CD14-positive monocyte (primary cell): Measurements from ENCODE around the gene RAVER1. TPM values are rescaled to one million over a fixed set of nuclear protein-coding genes. Genes with fewer than 3 reads are reported as not detected.
"Not testable (repeated sequence)": the region's sequence is repeated elsewhere in the genome, so short reads cannot be mapped to it uniquely, and the experiment has no call there.

ENCODE experiments used
- DNase-seq, 3 donors: peaks; one replicate each; pipeline ENCODE4 v3.0.0-alpha.2; 2011 to 2022
- H2AFZ ChIP-seq: 2 replicates; pipeline ENCODE4 v1.6.0; 2012; ENCODE audit warnings: mild to moderate bottlenecking, low read depth, low read length, inconsistent platforms; ENCODE audit not compliant: insufficient read depth, poor library complexity, severe bottlenecking
- H3K27ac ChIP-seq, 2 donors: 1 replicate in 1 of 2; 2 replicates in 1 of 2; pipeline ENCODE4 v1.5.1; 2012 to 2013; ENCODE audit warnings: low read length in 2 of 2, control low read depth in 1 of 2, inconsistent platforms in 1 of 2, low read depth in 1 of 2, mild to moderate bottlenecking in 1 of 2
- H3K27me3 ChIP-seq, 2 donors: one replicate each; pipeline versions ENCODE4 v1.6.0 to v1.6.1; 2011 to 2013; ENCODE audit warnings: low read length in 2 of 2; ENCODE audit not compliant: control insufficient read depth in 2 of 2, insufficient read depth in 2 of 2
- H3K36me3 ChIP-seq, 2 donors: replicated peaks in 1 of 2; 1 replicate in 1 of 2; 2 replicates in 1 of 2; pipeline versions ENCODE4 v1.5.1 to v1.6.1; 2012 to 2013; ENCODE audit warnings: low read length in 2 of 2, control low read depth in 1 of 2, inconsistent platforms in 1 of 2, mild to moderate bottlenecking in 1 of 2; ENCODE audit not compliant: insufficient read depth in 2 of 2, control insufficient read depth in 1 of 2
- H3K4me1 ChIP-seq, 2 donors: 1 replicate in 1 of 2; 2 replicates in 1 of 2; pipeline versions ENCODE4 v1.5.1 to v1.6.1; 2012 to 2013; ENCODE audit warnings: low read length in 2 of 2, control low read depth in 1 of 2, inconsistent platforms in 1 of 2, mild to moderate bottlenecking in 1 of 2, moderate library complexity in 1 of 2; ENCODE audit not compliant: insufficient read depth in 2 of 2, control insufficient read depth in 1 of 2
- H3K4me2 ChIP-seq: replicated peaks from 2 replicates; pipeline ENCODE3; 2012; ENCODE audit warnings: low read length, moderate library complexity, mild to moderate bottlenecking; ENCODE audit not compliant: poor library complexity, severe bottlenecking; ENCODE audit errors: extremely low read depth
- H3K4me3 ChIP-seq, 3 experiments: fragments of 200-600 bp in 1 of 3; sonication (generic) in 1 of 3; replicated peaks in 1 of 3; 1 replicate in 2 of 3; 2 replicates in 1 of 3; pipeline ENCODE4 v1.5.1; 2011 to 2013; ENCODE audit warnings: low read length in 3 of 3, mild to moderate bottlenecking in 3 of 3, control low read depth in 2 of 3, low read depth in 2 of 3, inconsistent platforms in 1 of 3, moderate library complexity in 1 of 3
- H3K79me2 ChIP-seq: 2 replicates; pipeline ENCODE4 v1.6.0; 2012; ENCODE audit warnings: mild to moderate bottlenecking, control low read depth, inconsistent platforms, low read length, moderate library complexity; ENCODE audit not compliant: insufficient read depth
- H3K9ac ChIP-seq: 2 replicates; pipeline ENCODE4 v1.6.0; 2017; ENCODE audit warnings: low read length, mild to moderate bottlenecking; ENCODE audit not compliant: insufficient read depth, poor library complexity, severe bottlenecking
- H3K9me3 ChIP-seq, 2 donors: replicated peaks in 1 of 2; 1 replicate in 1 of 2; 2 replicates in 1 of 2; pipeline versions ENCODE4 v1.5.1 to v1.6.1; 2012 to 2013; ENCODE audit warnings: low read length in 2 of 2, control low read depth in 1 of 2; ENCODE audit not compliant: control insufficient read depth in 1 of 2, insufficient read depth in 1 of 2
- H4K20me1 ChIP-seq: 2 replicates; pipeline ENCODE4 v1.6.0; 2012; ENCODE audit warnings: mild to moderate bottlenecking, low read length, control low read depth, moderate library complexity; ENCODE audit not compliant: insufficient read depth
- H3K27ac Mint-ChIP-seq, 7 donors: one replicate each; pipeline ENCODE4 v1.8.0; 2020; ENCODE audit warnings: mild to moderate bottlenecking in 7 of 7, mixed read lengths in 7 of 7, moderate library complexity in 6 of 7, inconsistent platforms in 2 of 7
- H3K27me3 Mint-ChIP-seq, 3 donors: one replicate each; pipeline ENCODE4 v1.8.0; 2021 to 2022; ENCODE audit warnings: low read depth in 3 of 3, mild to moderate bottlenecking in 3 of 3, mixed read lengths in 3 of 3, moderate library complexity in 3 of 3, inconsistent platforms in 1 of 3
- H3K36me3 Mint-ChIP-seq, 2 donors: one replicate each; pipeline ENCODE4 v1.8.0; 2020; ENCODE audit warnings: mixed read lengths in 2 of 2, inconsistent platforms in 1 of 2, mild to moderate bottlenecking in 1 of 2
- H3K4me1 Mint-ChIP-seq: one replicate; pipeline ENCODE4 v1.8.0; 2020; ENCODE audit warnings: mild to moderate bottlenecking, mixed read lengths
- H3K4me3 Mint-ChIP-seq, 2 donors: one replicate each; pipeline ENCODE4 v1.8.0; 2020; ENCODE audit warnings: mild to moderate bottlenecking in 2 of 2, mixed read lengths in 2 of 2, moderate library complexity in 1 of 2
- H3K9me3 Mint-ChIP-seq, 7 donors: one replicate each; pipeline ENCODE4 v1.8.0; 2020 to 2022; ENCODE audit warnings: mixed read lengths in 7 of 7, mild to moderate bottlenecking in 6 of 7, moderate library complexity in 6 of 7, inconsistent platforms in 2 of 7
- WGBS: methylation state at CpG from one replicate; pipeline ENCODE4 v1.1.5; 2013; ENCODE audit warnings: missing lambda C conversion rate; ENCODE audit not compliant: insufficient coverage; 5-methylcytosine and 5-hydroxymethylcytosine counted together
- intact Hi-C, 2 donors: fragments of 100-400 bp; cut with micrococcal nuclease; formaldehyde crosslinking; loops; one replicate each; pipeline versions ENCODE4 v1.15.0 to v1.15.1; 2023
- polyA plus RNA-seq, 3 donors: library from polyadenylated mRNA; depleted of rRNA in 1 of 3; unstranded in 2 of 3; stranded (reverse) in 1 of 3; fragments of 300-500 nt in 2 of 3; fragments of >200 nt in 1 of 3; fragmentation: Illumina TruSeq in 2 of 3; gene quantifications; 1 replicate in 2 of 3; 2 replicates in 1 of 3; pipeline ENCODE4 v1.2.3, GENCODE V29; 2012 to 2021
- TF ChIP-seq, protein P1 (sequence below): fragments of 200-600 bp; IDR thresholded peaks from one replicate; pipeline ENCODE4 v1.8.0; 2022; ENCODE audit warnings: antibody characterized with exemption, mild to moderate bottlenecking

RAVER1 gene
- polyA plus RNA-seq, 3 donors: 6.0 to 20.7 (median 9.0) TPM

- Histone ChIP-seq H3K36me3 (peaks cover 76 to 84% of the 10 kb centered on the region in 2 donors), H3K79me2 (peaks cover 71% of the 10 kb centered on the region), H3K4me1 (peaks cover 12 to 15% of the 10 kb centered on the region in 2 donors), H3K9ac (no peak overlapping the region), H3K27ac (no peak overlapping the region), H3K9me3 (no peaks in the 10 kb centered on the region), H3K27me3 (no peaks in the 10 kb centered on the region), H3K4me3 (no peak overlapping the region), H4K20me1 (peaks cover 50% of the 10 kb centered on the region), H2AFZ (no peak overlapping the region), H3K4me2 (no peak overlapping the region)
- Mint-ChIP-seq H3K27ac (peak overlapping the region in 3 of 7 donors; percentile 15 to 63 (median 57)), H3K4me1 (peaks cover 11% of the 10 kb centered on the region), H3K27me3 (peaks cover 0 to 2% (median 0%) of the 10 kb centered on the region in 3 donors), H3K4me3 (no peak overlapping the region), H3K36me3 (peaks cover 68 to 86% of the 10 kb centered on the region in 2 donors), H3K9me3 (no peaks in the 10 kb centered on the region)
- intact Hi-C loops: no loop called here
- no peak for DNase-seq
- WGBS: 97% methylated on average over 8 of the region's 15 CpGs
- TF ChIP-seq, protein P1, sequence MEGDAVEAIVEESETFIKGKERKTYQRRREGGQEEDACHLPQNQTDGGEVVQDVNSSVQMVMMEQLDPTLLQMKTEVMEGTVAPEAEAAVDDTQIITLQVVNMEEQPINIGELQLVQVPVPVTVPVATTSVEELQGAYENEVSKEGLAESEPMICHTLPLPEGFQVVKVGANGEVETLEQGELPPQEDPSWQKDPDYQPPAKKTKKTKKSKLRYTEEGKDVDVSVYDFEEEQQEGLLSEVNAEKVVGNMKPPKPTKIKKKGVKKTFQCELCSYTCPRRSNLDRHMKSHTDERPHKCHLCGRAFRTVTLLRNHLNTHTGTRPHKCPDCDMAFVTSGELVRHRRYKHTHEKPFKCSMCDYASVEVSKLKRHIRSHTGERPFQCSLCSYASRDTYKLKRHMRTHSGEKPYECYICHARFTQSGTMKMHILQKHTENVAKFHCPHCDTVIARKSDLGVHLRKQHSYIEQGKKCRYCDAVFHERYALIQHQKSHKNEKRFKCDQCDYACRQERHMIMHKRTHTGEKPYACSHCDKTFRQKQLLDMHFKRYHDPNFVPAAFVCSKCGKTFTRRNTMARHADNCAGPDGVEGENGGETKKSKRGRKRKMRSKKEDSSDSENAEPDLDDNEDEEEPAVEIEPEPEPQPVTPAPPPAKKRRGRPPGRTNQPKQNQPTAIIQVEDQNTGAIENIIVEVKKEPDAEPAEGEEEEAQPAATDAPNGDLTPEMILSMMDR: no peak
These were observed 34.9 kb upstream of the RAVER1 start for GRCh38 chr19:10368101-10368803.

GRCh38 chr19:10366950-10367512 lies 33.7 kb upstream of the RAVER1 start:
- peaks cover 79 to 95% of the 10 kb centered on the region in 2 donors for H3K36me3 Mint-ChIP-seq
- WGBS: 100% methylated on average over 1 of the region's 4 CpGs
- H3K4me3 Mint-ChIP-seq, H3K4me2 ChIP-seq, H3K4me1 Mint-ChIP-seq, H3K27me3 ChIP-seq, H3K4me1 ChIP-seq, DNase-seq, intact Hi-C loops, H3K9ac ChIP-seq, H3K9me3 ChIP-seq, H3K9me3 Mint-ChIP-seq, H3K27me3 Mint-ChIP-seq, H3K4me3 ChIP-seq, H2AFZ ChIP-seq, H3K27ac ChIP-seq: not testable (repeated sequence)
- peaks cover 64% of the 10 kb centered on the region for H3K79me2 ChIP-seq
- peaks cover 59% of the 10 kb centered on the region for H4K20me1 ChIP-seq
- peaks cover 87 to 96% of the 10 kb centered on the region in 2 donors for H3K36me3 ChIP-seq
- H3K27ac Mint-ChIP-seq: peak overlapping the region in 2 of 7 donors; percentile 5 to 16
